GM18499 (cell line): ENCODE data around the gene ACTR10.

ENCODE experiments used
- ATAC-seq: cut with Tn5 transposase; IDR thresholded peaks from one replicate; pipeline ENCODE4 v1.9.1; 2021; ENCODE audit warnings: moderate number of reproducible peaks; ENCODE audit not compliant: insufficient read depth, unreplicated experiment

Gene ACTR10

DNA sequence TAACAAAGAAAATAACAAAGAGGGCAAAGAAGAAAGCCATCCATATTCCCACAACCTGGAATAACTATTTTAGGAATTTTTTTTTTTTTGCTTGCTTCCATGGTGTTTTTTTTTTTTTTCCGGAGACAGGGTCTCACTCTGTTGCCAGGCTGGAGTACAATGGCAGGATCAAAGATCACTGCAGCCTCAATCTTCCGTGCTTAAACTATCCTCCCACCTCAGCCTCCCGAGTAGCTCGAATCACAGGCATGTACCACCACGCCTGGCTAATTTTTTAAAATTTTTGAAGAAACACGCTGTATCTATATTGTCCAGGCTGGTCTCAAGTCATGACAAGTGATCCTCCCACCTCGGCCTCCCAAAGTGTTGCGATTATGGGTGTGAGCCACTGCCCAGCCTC lies 78.2 kb downstream of the ACTR10 start:
- no peak for ATAC-seq

DNA sequence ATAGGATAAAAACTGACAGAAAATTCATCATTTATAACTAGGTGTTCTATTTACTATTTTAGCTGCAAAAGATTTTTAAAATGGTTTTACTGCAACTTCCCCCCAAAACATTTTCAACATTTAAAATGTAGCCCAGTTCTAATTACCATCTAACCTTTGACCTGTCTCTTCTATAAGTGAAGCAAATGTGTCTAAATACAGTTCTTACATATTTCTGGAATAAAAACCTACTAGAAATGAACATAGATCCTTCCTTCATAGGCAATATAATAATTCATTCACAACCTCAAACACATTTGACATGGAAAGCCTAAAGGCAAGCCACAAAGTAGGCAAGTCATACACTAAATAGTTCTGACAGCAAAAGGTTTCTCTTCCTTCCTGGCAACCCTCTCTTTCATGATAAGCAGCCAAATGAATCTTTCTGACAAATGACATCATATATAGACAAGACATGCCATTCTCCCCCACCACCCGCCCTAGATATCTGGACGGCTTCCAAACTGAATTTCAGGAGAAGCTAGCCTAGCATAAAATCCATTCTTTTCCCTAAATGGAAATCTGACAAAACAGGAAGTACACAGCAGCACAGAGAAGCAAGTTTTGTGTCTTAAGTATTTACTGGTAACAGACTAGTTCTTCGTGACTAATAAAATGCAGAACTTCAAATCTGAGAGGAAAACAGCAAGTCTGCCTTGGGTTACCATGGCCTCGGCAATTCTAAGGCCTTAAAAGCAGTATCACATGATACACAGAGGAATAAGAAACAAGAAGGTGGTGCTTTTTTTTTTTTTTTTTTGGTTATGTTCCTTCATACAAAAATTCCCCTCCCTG lies 81.2 kb downstream of the ACTR10 start:
- peak; percentile 51 for ATAC-seq

DNA sequence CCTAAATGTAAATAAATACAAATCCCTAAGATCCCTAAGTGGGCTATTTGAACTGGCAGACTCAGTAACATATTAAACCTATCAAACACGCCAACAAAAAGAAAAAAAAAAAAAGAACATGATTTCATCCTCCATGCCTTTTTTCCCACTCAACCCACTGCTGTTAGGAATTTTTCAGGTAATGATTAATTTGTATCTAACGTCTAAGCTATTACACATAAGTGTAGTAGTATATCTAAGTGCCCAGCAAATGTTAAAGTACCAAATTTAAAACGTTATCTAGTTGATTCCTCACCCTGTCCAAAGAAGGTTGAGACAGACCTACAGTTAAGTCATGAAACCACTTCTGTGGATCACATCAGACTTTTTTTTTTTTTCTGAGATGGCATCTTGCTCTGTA lies 82.0 kb downstream of the ACTR10 start:
- ATAC-seq, result no peak

DNA sequence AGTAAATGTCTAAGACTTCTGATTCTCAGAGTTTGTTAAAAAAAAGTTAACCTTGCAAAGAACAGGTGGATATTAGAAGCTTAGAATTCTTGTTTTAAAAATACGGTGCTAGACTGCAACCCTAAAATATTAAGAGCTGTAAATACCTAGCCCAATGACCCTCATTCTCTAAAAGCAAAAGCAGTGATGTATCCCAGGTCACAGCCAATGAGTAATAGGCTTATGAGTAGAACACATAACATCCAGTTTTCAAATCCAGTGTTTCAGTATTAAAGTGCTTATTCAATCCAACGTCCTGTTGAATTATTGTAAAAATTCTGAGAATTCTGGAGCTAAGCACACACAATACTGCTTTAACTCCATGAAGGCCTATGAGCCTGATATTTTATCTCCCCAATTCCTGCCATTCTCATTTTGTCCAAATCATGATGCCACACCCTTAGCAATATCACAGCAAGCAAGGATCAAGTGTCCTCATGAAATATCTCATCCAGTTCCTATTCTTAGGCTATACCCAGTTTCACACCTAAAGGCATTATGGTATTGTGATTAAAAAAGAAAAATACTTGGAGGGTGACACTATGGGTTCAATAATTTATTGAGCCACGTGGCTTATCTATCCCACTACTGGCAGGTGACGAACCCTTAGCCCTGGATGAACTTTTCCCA lies 83.1 kb downstream of the ACTR10 start:
- ATAC-seq, result no peak

DNA sequence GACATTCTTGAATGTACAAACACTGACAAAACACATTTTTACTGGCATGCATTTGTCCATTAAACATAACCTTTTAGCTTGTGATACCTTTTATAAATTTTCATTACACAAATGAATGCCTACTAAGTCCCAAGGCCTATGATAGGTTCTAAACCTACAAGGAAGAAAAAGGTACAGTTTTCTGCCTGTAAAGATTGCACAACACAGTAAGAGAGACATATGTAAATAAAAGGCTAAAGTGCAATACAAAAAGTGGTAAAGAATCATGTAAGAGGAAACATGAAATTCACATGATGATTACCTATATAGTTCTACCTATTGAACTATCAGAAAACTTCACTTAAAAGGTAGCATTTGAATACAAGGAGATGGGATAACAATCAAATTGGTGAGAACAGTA lies 83.8 kb downstream of the ACTR10 start:
- no peak for ATAC-seq

DNA sequence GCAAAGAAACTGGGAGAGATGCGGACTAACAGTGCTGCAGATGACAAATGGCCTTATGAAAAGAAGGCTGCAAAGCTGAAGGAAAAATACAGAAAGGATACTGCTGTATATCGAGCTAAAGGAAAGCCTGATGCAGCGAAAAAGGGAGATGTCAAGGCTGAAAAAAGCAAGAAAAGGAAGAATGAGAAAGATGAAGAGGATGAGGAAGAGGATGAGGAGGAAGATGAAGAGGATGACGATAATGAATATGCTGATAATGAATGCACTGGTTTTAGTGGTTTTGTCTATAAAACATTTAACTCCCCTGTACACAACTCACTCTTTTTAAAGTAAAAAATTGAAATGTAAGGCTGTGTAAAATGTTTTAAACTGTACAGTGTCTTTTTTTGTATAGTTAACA lies 85.2 kb downstream of the ACTR10 start:
- ATAC-seq, result no peak
